ENCODE measurements around the gene WNT1.

Gene WNT1

DNA sequence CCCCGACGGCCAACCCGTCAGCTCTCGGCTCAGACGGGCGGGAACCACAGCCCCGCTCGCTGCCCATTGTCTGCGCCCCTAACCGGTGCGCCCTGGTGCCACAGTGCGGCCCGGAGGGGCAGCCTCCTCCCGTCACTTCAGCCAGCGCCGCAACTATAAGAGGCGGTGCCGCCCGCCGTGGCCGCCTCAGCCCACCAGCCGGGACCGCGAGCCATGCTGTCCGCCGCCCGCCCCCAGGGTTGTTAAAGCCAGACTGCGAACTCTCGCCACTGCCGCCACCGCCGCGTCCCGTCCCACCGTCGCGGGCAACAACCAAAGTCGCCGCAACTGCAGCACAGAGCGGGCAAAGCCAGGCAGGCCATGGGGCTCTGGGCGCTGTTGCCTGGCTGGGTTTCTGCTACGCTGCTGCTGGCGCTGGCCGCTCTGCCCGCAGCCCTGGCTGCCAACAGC, at the start of gene WNT1:
Gene WNT1 (plus strand): TSS at position 32 of the 450 bp plus-strand sequence. CDS start 329 bp downstream, at position 361.
- no peak within 1 kb of the TSS for H3K27ac ChIP-seq
- peak; percentile 56 for TF ChIP-seq CTCF (conservative IDR thresholded peaks at IDR 0.05)

GRCh38 chr12:48929551-48929950, 48.6 kb upstream of the WNT1 start:
- no peak overlapping the region for H3K27ac ChIP-seq
- TF ChIP-seq CTCF (conservative IDR thresholded peaks at IDR 0.05), result no peak

GRCh38 chr12:48930475-48930874, 47.6 kb upstream of the WNT1 start:
- TF ChIP-seq CTCF (conservative IDR thresholded peaks at IDR 0.05), result no peak

DNA sequence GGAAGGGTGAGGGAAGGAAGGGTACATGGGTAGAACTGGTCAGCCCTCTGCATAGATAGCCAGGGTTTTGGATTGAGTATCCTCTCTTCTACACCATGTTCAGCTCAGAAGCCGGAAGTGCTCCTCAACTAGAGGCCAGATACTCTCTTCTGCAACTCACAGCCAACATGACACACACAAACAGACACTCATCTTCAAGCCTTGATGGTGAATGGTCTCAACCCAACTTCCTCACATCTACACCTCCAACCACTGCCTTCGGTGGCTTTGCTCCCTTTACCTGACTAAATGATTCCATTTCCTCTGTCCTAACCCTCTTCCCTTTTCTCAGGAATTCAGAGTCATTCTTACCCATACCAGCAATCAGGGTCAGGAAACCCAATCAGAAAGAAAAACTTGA, 45.2 kb upstream of the WNT1 start:
- TF ChIP-seq CTCF (conservative IDR thresholded peaks at IDR 0.05), result no peak
- H3K27ac ChIP-seq, result no peak overlapping the region

More at GRCh38 chr12:48930475-48930874, 47.6 kb upstream of the WNT1 start:
- H3K27ac ChIP-seq, result no peak overlapping the region

DNA sequence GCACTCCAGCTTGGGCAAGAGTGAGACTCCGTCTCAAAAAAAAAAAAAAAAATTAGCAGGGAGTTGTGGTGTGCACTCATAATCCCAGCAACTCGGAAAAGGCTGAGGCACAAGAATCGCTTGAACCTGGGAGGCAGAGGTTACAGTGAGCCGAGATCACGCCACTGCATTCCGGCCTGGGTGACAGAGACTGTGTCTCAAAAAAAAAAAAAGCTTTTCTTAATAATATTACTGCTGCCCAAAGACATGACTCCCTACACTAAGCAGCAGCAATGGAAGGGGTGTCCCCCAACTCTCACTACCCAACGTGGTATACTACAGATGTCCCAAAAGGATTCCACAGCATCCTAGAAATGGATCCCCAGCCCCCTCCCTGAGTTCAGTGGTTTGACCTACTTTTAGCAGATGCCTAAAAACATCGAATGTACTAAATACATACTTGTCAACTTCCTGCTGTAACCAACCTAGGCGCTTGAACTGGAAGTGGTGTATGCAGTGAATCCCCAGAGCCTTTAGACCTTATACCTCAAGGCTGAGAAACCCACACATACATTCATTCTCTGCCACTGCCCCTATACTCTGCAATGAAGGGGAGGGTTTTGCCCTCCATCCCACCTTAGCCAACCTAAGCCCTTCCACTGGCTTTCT, 44.3 kb upstream of the WNT1 start:
- H3K27ac ChIP-seq, result no peak overlapping the region
- no peak for TF ChIP-seq CTCF (conservative IDR thresholded peaks at IDR 0.05)

DNA sequence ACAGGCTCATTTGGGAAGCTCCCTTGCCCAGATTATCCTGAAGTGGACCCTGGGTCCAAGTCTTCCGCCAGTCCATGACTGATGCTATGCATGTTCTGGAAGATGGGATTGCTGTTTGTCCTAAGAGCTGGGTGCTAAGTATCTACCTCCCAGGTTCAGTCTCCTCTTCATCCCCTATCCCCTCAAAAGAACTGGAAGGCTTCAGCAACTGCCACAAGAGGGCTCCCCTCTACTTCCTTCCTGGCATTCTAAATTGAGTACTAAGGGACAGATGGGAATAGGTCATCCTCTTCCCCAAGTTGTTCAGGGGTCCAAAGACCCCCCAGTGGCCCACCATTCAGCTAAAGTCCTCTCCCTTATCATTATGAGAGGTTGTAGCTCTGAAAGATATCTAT, 43.8 kb upstream of the WNT1 start:
- TF ChIP-seq CTCF (conservative IDR thresholded peaks at IDR 0.05), result peak; percentile 65
- H3K27ac ChIP-seq, result no peak overlapping the region

DNA sequence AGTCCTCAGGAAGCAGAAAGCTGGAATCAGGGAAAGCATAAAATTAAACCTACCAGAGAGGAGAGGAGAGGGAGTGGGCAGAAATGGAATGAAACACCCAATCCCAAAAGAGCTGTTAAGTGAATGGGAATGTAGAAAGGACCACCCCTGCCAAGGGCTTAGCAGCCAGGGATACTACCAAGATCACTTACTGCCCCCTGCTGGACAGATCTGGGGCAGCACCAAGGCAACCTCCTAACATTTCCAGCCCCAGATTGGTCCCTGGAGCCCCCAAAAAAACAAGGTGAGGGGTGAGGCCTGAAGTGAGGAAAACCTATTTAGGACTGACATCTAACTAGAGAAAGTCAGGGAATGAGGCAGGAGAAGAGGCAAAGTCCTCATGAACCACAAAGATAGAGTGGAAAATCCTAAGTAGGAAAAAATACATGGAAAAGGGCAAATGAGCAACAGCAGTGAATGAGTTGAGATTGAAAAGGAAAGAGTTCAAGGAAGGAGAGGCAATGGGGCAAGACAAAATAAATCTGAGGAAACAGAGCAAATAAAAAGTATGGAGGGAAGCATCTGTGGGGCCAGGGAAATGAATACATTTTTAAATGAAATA, 41.6 kb upstream of the WNT1 start:
- no peak overlapping the region for H3K27ac ChIP-seq
- TF ChIP-seq CTCF (conservative IDR thresholded peaks at IDR 0.05), result peak; percentile 96
